ENCODE data around the gene SDR42E2.

Gene SDR42E2

DNA sequence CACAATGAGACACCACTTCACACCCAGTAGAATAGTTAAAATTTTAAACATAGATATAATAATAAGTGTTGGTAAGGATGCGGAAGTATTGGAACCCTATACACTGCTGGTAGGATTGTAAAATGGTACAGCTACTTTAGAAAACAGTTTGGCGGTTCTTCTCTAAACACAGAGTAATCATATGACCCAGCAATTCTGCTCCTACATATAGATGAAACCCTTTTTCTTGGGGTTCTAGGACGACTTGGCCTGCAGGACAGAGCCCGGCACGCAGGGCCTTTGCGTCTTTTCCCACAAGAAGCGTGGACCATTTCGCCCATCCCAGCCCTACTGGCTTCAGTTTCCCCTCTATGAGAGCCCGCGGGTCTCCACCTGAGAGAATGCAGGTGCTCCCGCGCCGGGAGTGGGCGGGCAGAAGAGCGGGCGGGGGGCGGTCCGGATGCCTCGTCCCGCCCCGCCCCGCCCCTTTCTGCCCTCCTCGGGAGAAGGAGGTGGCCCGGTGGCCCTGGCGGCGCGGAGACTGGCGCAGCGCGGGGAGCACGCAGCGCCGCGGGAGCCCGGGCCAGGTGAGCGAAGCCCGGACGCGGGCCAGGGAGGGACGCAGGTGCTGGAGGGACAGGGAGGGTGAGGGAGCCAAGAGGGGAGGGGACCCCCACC lies at the start of gene SDR42E2:
SDR42E2 (plus strand) TSS at position 508 of the 657 bp plus-strand sequence. CDS start 3,077 bp downstream, outside the sequence.
- ATAC-seq (ENCODE audit: insufficient read depth, low read depth) (no peak), DNase-seq (no peak)

GRCh38 chr16:22116095-22116700 lies 46.1 kb upstream of the SDR42E2 start:
- no peaks in the 10 kb centered on the region for H3K9me3 ChIP-seq (ENCODE audit: insufficient read depth, low read length, severe bottlenecking)
- H2AFZ ChIP-seq (ENCODE audit: low read depth, low read length), result no peak overlapping the region
- no peaks in the 10 kb centered on the region for H3K36me3 ChIP-seq (ENCODE audit: insufficient read depth, low read length)
- H3K4me2 ChIP-seq (ENCODE audit: insufficient read depth, low read length), result no peak overlapping the region
- no peaks in the 10 kb centered on the region for H4K20me1 ChIP-seq (ENCODE audit: insufficient read depth, low read length)
- DNase-seq (no peak), ATAC-seq (ENCODE audit: insufficient read depth, low read depth) (no peak)
- TF ChIP-seq EZH2 (IDR thresholded peaks at IDR 0.05; ENCODE audit: borderline replicate concordance, low read depth, low read length, severe bottlenecking), result no peak
- TF ChIP-seq, protein P1, sequence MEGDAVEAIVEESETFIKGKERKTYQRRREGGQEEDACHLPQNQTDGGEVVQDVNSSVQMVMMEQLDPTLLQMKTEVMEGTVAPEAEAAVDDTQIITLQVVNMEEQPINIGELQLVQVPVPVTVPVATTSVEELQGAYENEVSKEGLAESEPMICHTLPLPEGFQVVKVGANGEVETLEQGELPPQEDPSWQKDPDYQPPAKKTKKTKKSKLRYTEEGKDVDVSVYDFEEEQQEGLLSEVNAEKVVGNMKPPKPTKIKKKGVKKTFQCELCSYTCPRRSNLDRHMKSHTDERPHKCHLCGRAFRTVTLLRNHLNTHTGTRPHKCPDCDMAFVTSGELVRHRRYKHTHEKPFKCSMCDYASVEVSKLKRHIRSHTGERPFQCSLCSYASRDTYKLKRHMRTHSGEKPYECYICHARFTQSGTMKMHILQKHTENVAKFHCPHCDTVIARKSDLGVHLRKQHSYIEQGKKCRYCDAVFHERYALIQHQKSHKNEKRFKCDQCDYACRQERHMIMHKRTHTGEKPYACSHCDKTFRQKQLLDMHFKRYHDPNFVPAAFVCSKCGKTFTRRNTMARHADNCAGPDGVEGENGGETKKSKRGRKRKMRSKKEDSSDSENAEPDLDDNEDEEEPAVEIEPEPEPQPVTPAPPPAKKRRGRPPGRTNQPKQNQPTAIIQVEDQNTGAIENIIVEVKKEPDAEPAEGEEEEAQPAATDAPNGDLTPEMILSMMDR (IDR thresholded peaks at IDR 0.05; ENCODE audit: borderline replicate concordance, extremely low read depth, low read length, poor library complexity, severe bottlenecking), result no peak
- H3K79me2 ChIP-seq (ENCODE audit: insufficient read depth, low read length), result no peaks in the 10 kb centered on the region
- no peak overlapping the region for H3K4me3 ChIP-seq (ENCODE audit: low read depth in 1 of 2, low read length in 2 of 2)
- no peak overlapping the region for H3K9ac ChIP-seq (ENCODE audit: low read depth, low read length)
- H3K4me1 ChIP-seq (ENCODE audit: insufficient read depth, low read length), result no peaks in the 10 kb centered on the region
- no peaks in the 10 kb centered on the region for H3K27me3 ChIP-seq (ENCODE audit: insufficient read depth, low read length, poor library complexity)
- H3K27ac ChIP-seq (ENCODE audit: low read length), result no peak overlapping the region

More for the DNA sequence above, at the start of gene SDR42E2:
- Histone ChIP-seq H3K36me3 (ENCODE audit: insufficient read depth, low read length) (no peaks in the 10 kb centered on the region), H3K4me1 (ENCODE audit: insufficient read depth, low read length) (no peaks in the 10 kb centered on the region), H3K9me3 (ENCODE audit: insufficient read depth, low read length, severe bottlenecking) (no peaks in the 10 kb centered on the region), H3K4me3 (ENCODE audit: low read depth in 1 of 2, low read length in 2 of 2) (no peak within 1 kb of the TSS), H3K79me2 (ENCODE audit: insufficient read depth, low read length) (no peaks in the 10 kb centered on the region), H3K9ac (ENCODE audit: low read depth, low read length) (no peak within 1 kb of the TSS), H2AFZ (ENCODE audit: low read depth, low read length) (no peak within 1 kb of the TSS), H3K27me3 (ENCODE audit: insufficient read depth, low read length, poor library complexity) (no peaks in the 10 kb centered on the region), H3K4me2 (ENCODE audit: insufficient read depth, low read length) (no peak within 1 kb of the TSS), H4K20me1 (ENCODE audit: insufficient read depth, low read length) (no peaks in the 10 kb centered on the region), H3K27ac (ENCODE audit: low read length) (no peak within 1 kb of the TSS)
- TF ChIP-seq, protein P1 (IDR thresholded peaks at IDR 0.05; ENCODE audit: borderline replicate concordance, extremely low read depth, low read length, poor library complexity, severe bottlenecking), result no peak
- no peak for TF ChIP-seq EZH2 (IDR thresholded peaks at IDR 0.05; ENCODE audit: borderline replicate concordance, low read depth, low read length, severe bottlenecking)

DNA sequence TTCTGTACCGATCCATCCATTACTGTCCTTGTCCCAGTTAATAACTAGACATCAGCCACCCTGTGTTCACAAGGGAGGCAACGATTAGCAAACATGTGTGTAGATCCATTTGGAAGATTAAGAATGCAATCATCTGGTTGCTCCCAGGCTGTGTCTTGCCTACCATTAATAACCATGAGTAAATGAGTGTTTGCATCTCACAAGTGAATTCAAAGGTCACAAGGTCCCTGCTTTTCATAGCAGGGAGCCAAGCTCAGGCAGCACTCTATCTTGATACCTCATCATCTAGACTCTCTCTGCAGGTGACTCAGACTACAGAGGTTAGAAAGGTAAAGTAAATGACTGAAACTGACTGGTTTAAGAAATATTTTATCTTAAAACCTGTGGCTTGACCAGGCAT lies 44.7 kb upstream of the SDR42E2 start:
- no peak overlapping the region for H3K4me3 ChIP-seq (ENCODE audit: low read depth in 1 of 2, low read length in 2 of 2)
- H3K27ac ChIP-seq (ENCODE audit: low read length), result no peak overlapping the region
- H3K79me2 ChIP-seq (ENCODE audit: insufficient read depth, low read length), result no peaks in the 10 kb centered on the region
- no peaks in the 10 kb centered on the region for H3K27me3 ChIP-seq (ENCODE audit: insufficient read depth, low read length, poor library complexity)
- no peak overlapping the region for H3K9ac ChIP-seq (ENCODE audit: low read depth, low read length)
- H2AFZ ChIP-seq (ENCODE audit: low read depth, low read length), result no peak overlapping the region
- no peaks in the 10 kb centered on the region for H3K9me3 ChIP-seq (ENCODE audit: insufficient read depth, low read length, severe bottlenecking)
- ATAC-seq (ENCODE audit: insufficient read depth, low read depth), result no peak
- no peaks in the 10 kb centered on the region for H3K36me3 ChIP-seq (ENCODE audit: insufficient read depth, low read length)
- DNase-seq, result no peak
- TF ChIP-seq, protein P1 (IDR thresholded peaks at IDR 0.05; ENCODE audit: borderline replicate concordance, extremely low read depth, low read length, poor library complexity, severe bottlenecking), result no peak
- no peak for TF ChIP-seq EZH2 (IDR thresholded peaks at IDR 0.05; ENCODE audit: borderline replicate concordance, low read depth, low read length, severe bottlenecking)
- no peaks in the 10 kb centered on the region for H4K20me1 ChIP-seq (ENCODE audit: insufficient read depth, low read length)
- H3K4me2 ChIP-seq (ENCODE audit: insufficient read depth, low read length), result no peak overlapping the region
- H3K4me1 ChIP-seq (ENCODE audit: insufficient read depth, low read length), result no peaks in the 10 kb centered on the region
